DOHH2 (cell line): ENCODE measurements around the gene CASP14.
"Not testable (repeated sequence)": the region's sequence is repeated elsewhere in the genome, so short reads cannot be mapped to it uniquely, and the experiment has no call there.

Experiments
- H3F3A ChIP-seq: fragments of 200-600 bp; sonication (generic), shearing (Covaris generic); 2 replicates; pipeline ENCODE4 v1.6.0; 2016; ENCODE audit warnings: antibody characterized with exemption, mild to moderate bottlenecking; ENCODE audit not compliant: control insufficient read depth, insufficient read depth
- H3K27ac ChIP-seq: fragments of 200-600 bp; sonication (generic); 2 replicates; pipeline ENCODE4 v1.5.1; 2014; ENCODE audit warnings: low read depth, mild to moderate bottlenecking, low read length, moderate library complexity
- H3K27me3 ChIP-seq: fragments of 200-600 bp; sonication (generic); 2 replicates; pipeline ENCODE4 v1.6.1; 2014; ENCODE audit warnings: mild to moderate bottlenecking, low read length, mixed read lengths; ENCODE audit not compliant: control insufficient read depth
- H3K36me3 ChIP-seq: fragments of 200-600 bp; sonication (generic); 2 replicates; pipeline ENCODE4 v1.6.1; 2014; ENCODE audit warnings: mild to moderate bottlenecking, low read length, moderate library complexity, mixed read lengths; ENCODE audit not compliant: control insufficient read depth
- H3K4me1 ChIP-seq: fragments of 200-600 bp; sonication (generic); 2 replicates; pipeline ENCODE4 v1.6.1; 2014; ENCODE audit warnings: mild to moderate bottlenecking, low read length, mixed read lengths; ENCODE audit not compliant: control insufficient read depth
- H3K4me2 ChIP-seq: fragments of 200-600 bp; sonication (generic); 2 replicates; pipeline ENCODE4 v1.6.0; 2014; ENCODE audit warnings: mild to moderate bottlenecking, low read length, moderate library complexity
- H3K4me3 ChIP-seq: fragments of 200-600 bp; sonication (generic); 2 replicates; pipeline ENCODE4 v1.5.1; 2014; ENCODE audit warnings: mild to moderate bottlenecking, low read length, mixed read lengths
- H3K79me2 ChIP-seq: fragments of 200-600 bp; sonication (generic); 2 replicates; pipeline ENCODE4 v1.6.1; 2014; ENCODE audit warnings: mild to moderate bottlenecking, low read length, mixed read lengths; ENCODE audit not compliant: control insufficient read depth
- H3K9me2 ChIP-seq: fragments of 200-600 bp; sonication (generic); replicated peaks from 2 replicates; pipeline ENCODE4 v1.6.1; 2014; ENCODE audit warnings: mild to moderate bottlenecking, low read length, mixed read lengths; ENCODE audit not compliant: control insufficient read depth
- H3K9me3 ChIP-seq: fragments of 200-600 bp; sonication (generic); 2 replicates; pipeline ENCODE4 v1.6.1; 2014; ENCODE audit warnings: antibody characterized with exemption, low read length, mixed read lengths; ENCODE audit not compliant: control insufficient read depth, insufficient read depth
- H4K20me1 ChIP-seq: fragments of 200-600 bp; sonication (generic); 2 replicates; pipeline ENCODE4 v1.6.0; 2014; ENCODE audit warnings: low read depth, mild to moderate bottlenecking, antibody characterized with exemption, low read length, moderate library complexity; ENCODE audit not compliant: control insufficient read depth, insufficient read depth
- EZH2phosphoT487 ChIP-seq: fragments of 200-600 bp; sonication (generic); IDR thresholded peaks from 2 replicates; pipeline ENCODE4 v1.6.1; 2017; ENCODE audit warnings: borderline replicate concordance, mild to moderate bottlenecking, antibody characterized with exemption, low read length, moderate library complexity, mixed read lengths
- TF ChIP-seq, protein P1 (sequence below): fragments of 200-600 bp; sonication (generic); IDR thresholded peaks from one replicate; pipeline ENCODE4 v1.5.1; 2014; ENCODE audit warnings: antibody characterized with exemption, mild to moderate bottlenecking, low read depth, low read length; ENCODE audit not compliant: poor library complexity, severe bottlenecking

CASP14 gene

DNA sequence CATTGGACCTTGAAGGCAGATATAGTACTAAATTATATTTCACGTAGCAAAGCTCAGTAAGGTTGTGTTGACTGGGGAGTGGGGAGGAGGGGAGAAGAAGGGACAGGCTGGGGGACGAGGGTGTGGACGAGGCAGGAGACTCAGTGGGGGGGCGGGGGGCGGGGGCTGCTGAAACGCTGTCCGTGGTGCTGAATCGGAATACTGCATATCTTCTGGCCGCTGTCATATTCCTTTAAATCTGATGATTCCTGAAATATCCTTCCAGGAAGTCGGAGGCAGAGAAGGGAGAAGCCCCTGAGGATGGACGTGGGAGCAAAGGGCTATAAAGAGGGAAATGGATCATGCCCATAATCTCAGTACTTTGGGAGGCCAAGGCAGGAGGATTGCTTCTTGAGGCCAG is 34.7 kb upstream of the CASP14 start:
- H3F3A ChIP-seq = no peaks in the 10 kb centered on the region
- no peak overlapping the region for H3K4me2 ChIP-seq
- no peaks in the 10 kb centered on the region for H3K9me3 ChIP-seq
- H3K27me3 ChIP-seq = no peaks in the 10 kb centered on the region
- H3K36me3 ChIP-seq = no peaks in the 10 kb centered on the region
- no peaks in the 10 kb centered on the region for H4K20me1 ChIP-seq
- H3K4me1 ChIP-seq = no peaks in the 10 kb centered on the region
- no peaks in the 10 kb centered on the region for H3K9me2 ChIP-seq
- H3K27ac ChIP-seq = no peak overlapping the region
- no peak overlapping the region for H3K4me3 ChIP-seq
- no peaks in the 10 kb centered on the region for H3K79me2 ChIP-seq
- TF ChIP-seq EZH2phosphoT487 = no peak
- TF ChIP-seq, protein P1, sequence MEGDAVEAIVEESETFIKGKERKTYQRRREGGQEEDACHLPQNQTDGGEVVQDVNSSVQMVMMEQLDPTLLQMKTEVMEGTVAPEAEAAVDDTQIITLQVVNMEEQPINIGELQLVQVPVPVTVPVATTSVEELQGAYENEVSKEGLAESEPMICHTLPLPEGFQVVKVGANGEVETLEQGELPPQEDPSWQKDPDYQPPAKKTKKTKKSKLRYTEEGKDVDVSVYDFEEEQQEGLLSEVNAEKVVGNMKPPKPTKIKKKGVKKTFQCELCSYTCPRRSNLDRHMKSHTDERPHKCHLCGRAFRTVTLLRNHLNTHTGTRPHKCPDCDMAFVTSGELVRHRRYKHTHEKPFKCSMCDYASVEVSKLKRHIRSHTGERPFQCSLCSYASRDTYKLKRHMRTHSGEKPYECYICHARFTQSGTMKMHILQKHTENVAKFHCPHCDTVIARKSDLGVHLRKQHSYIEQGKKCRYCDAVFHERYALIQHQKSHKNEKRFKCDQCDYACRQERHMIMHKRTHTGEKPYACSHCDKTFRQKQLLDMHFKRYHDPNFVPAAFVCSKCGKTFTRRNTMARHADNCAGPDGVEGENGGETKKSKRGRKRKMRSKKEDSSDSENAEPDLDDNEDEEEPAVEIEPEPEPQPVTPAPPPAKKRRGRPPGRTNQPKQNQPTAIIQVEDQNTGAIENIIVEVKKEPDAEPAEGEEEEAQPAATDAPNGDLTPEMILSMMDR = no peak

DNA sequence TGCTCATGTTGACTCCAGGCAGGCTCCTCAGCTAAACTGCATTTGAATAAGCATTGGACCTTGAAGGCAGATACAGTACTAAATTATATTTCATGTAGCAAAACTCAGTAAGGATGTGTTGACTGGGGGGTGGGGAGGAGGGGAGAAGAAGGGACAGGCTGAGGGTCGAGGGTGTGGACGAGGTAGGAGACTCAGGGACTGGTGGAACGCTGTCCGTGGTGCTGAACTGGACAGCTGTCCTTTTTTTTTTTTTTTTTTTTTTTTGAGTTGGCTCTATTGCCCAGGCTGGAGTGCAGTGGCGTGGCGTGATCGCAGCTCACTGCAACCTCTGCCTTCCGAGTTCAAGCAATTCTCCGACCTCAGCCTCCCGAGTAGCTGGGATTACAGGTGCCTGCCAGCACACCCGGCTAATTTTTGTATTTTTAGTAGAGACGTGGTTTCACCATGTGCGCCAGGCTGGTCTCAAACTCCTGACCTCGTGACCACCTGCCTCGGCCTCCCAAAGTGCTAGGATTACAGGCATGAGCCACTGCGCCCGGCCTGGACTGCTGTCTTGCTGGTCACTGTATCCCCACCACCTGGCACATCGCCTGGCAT is 33.2 kb upstream of the CASP14 start:
- no peak overlapping the region for H3K4me2 ChIP-seq
- H3K79me2 ChIP-seq = no peaks in the 10 kb centered on the region
- H3K36me3 ChIP-seq = no peaks in the 10 kb centered on the region
- TF ChIP-seq EZH2phosphoT487 = no peak
- TF ChIP-seq, protein P1 = no peak
- H3K4me1 ChIP-seq = no peaks in the 10 kb centered on the region
- no peaks in the 10 kb centered on the region for H3K27me3 ChIP-seq
- no peaks in the 10 kb centered on the region for H3K9me3 ChIP-seq
- H3K4me3 ChIP-seq = no peak overlapping the region
- no peaks in the 10 kb centered on the region for H3F3A ChIP-seq
- H3K27ac ChIP-seq = no peak overlapping the region
- H3K9me2 ChIP-seq = no peaks in the 10 kb centered on the region
- no peaks in the 10 kb centered on the region for H4K20me1 ChIP-seq

DNA sequence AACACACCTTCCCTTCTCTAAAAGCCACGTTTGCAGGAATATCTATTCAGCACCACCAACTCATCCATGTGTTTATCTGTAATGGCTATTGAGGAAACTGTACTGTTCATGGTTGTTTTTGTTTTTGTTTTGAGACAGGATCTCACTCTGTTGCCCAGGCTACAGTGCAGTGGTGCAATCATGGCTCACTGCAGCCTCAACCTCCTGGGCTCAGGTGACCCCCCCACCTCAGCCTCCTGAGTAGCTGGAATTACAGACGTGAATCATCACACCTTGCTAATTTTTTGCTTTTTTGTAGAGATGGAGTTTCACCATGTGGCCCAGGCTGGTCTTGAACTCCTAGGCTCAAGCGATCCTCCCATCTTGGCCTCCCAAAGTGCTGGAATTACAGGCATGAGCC is 30.4 kb upstream of the CASP14 start:
- H3K9me2 ChIP-seq, H3K27ac ChIP-seq, H3K27me3 ChIP-seq, H3K36me3 ChIP-seq, H3K4me2 ChIP-seq, H4K20me1 ChIP-seq, H3K9me3 ChIP-seq, H3K4me3 ChIP-seq, H3K4me1 ChIP-seq, H3F3A ChIP-seq, H3K79me2 ChIP-seq: not testable (repeated sequence)

DNA sequence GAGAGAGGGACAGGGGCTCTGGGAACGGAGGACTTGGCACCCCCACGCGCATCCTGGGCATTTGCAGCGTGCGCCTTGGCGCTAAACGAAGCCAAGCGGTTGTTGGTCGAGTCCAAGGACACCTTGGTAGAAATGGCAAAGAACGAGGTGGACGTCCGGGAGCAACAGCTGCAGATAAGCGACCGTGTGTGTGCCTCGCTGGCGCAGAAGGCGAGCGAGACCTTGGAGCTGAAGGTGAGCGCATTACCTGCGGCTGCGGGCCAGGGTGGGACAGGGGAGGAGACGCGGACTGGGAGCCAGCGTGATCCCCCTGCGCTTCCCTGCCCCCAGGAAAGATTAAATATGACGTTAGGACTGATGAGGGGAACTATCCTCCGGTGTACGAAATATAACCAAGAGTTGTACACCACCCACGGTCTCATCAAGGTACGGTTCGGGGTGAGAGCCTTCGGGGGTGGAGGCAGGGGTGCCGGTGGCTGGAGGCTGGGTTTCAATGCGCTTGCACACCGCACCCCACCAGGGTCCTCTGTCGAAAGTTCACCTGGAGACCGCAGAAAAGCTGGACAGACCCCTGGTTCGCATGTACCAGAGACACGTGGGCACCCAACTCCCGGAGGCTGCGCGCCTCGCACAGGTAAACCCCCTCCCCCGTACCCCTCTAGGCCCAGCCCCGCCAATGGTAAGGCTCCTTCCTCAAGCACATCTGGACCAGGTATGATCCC is 27.8 kb upstream of the CASP14 start:
- H3K9me3 ChIP-seq = no peaks in the 10 kb centered on the region
- no peaks in the 10 kb centered on the region for H3K36me3 ChIP-seq
- no peaks in the 10 kb centered on the region for H3K79me2 ChIP-seq
- no peaks in the 10 kb centered on the region for H3F3A ChIP-seq
- no peaks in the 10 kb centered on the region for H3K9me2 ChIP-seq
- no peak for TF ChIP-seq EZH2phosphoT487
- TF ChIP-seq, protein P1 = no peak
- no peak overlapping the region for H3K4me2 ChIP-seq
- H4K20me1 ChIP-seq = no peaks in the 10 kb centered on the region
- H3K27ac ChIP-seq = no peak overlapping the region
- H3K27me3 ChIP-seq = no peaks in the 10 kb centered on the region
- H3K4me3 ChIP-seq = no peak overlapping the region
- no peaks in the 10 kb centered on the region for H3K4me1 ChIP-seq
